H9 (cell line): ENCODE results near the gene NBEA. TPM values are rescaled to one million over a fixed set of nuclear protein-coding genes. Genes with fewer than 3 reads are reported as not detected.

Experiments used
- DNase-seq: peaks from one replicate; pipeline ENCODE4 v3.0.0-alpha.2; 2017
- H2AFZ ChIP-seq: one replicate; pipeline ENCODE4 v1.6.1; 2013; ENCODE audit warnings: mild to moderate bottlenecking, low read length, control low read depth, moderate library complexity
- H2AK5ac ChIP-seq: 2 replicates; pipeline ENCODE4 v1.6.1; 2013; ENCODE audit warnings: low read length, control low read depth, mixed read lengths; ENCODE audit not compliant: insufficient read length
- H2BK120ac ChIP-seq: one replicate; pipeline ENCODE4 v1.6.1; 2013; ENCODE audit warnings: low read depth, mild to moderate bottlenecking, low read length, control low read depth, inconsistent platforms; ENCODE audit not compliant: poor library complexity, severe bottlenecking
- H2BK12ac ChIP-seq: 2 replicates; pipeline ENCODE4 v1.6.1; 2013; ENCODE audit warnings: low read length, control low read depth, mixed read lengths, low read depth; ENCODE audit not compliant: insufficient read length
- H2BK15ac ChIP-seq: 2 replicates; pipeline ENCODE4 v1.6.1; 2013; ENCODE audit warnings: low read depth, low read length, control low read depth
- H2BK20ac ChIP-seq: one replicate; pipeline ENCODE4 v1.6.1; 2013; ENCODE audit warnings: low read depth, mild to moderate bottlenecking, low read length, control low read depth, inconsistent platforms; ENCODE audit not compliant: poor library complexity, severe bottlenecking
- H2BK5ac ChIP-seq: 2 replicates; pipeline ENCODE4 v1.6.1; 2013; ENCODE audit warnings: low read length, control low read depth, mixed read lengths; ENCODE audit not compliant: insufficient read length
- H3K14ac ChIP-seq: 2 replicates; pipeline ENCODE4 v1.6.1; 2013; ENCODE audit warnings: low read length, control low read depth; ENCODE audit not compliant: insufficient read depth
- H3K18ac ChIP-seq: 2 replicates; pipeline ENCODE4 v1.6.1; 2013; ENCODE audit warnings: low read depth, mild to moderate bottlenecking, mixed read lengths, low read length, control low read depth; ENCODE audit not compliant: insufficient read length
- H3K23ac ChIP-seq: 2 replicates; pipeline ENCODE4 v1.6.1; 2013; ENCODE audit warnings: low read length, control low read depth, mixed read lengths, low read depth; ENCODE audit not compliant: insufficient read length
- H3K23me2 ChIP-seq: 2 replicates; pipeline ENCODE4 v1.6.1; 2013; ENCODE audit warnings: low read depth, mild to moderate bottlenecking, mixed read lengths, low read length, control low read depth; ENCODE audit not compliant: insufficient read length, poor library complexity, severe bottlenecking
- H3K27ac ChIP-seq: 2 replicates; pipeline ENCODE4 v1.5.1; 2013; ENCODE audit warnings: low read length, control low read depth, mixed read lengths, low read depth; ENCODE audit not compliant: insufficient read length
- H3K27me3 ChIP-seq: 2 replicates; pipeline ENCODE4 v1.6.1; 2013; ENCODE audit warnings: low read length, control low read depth, inconsistent platforms; ENCODE audit not compliant: insufficient read depth
- H3K4ac ChIP-seq: 2 replicates; pipeline ENCODE4 v1.6.1; 2013; ENCODE audit warnings: low read depth, mild to moderate bottlenecking, control low read depth, inconsistent platforms, low read length, moderate library complexity
- H3K4me1 ChIP-seq: 2 replicates; pipeline ENCODE4 v1.6.1; 2013; ENCODE audit warnings: low read length, control low read depth, inconsistent platforms; ENCODE audit not compliant: insufficient read depth
- H3K4me2 ChIP-seq: 2 replicates; pipeline ENCODE4 v1.6.1; 2013; ENCODE audit warnings: low read length, control low read depth, mixed read lengths; ENCODE audit not compliant: insufficient read length, insufficient read depth
- H3K56ac ChIP-seq: 2 replicates; pipeline ENCODE4 v1.6.1; 2013; ENCODE audit warnings: low read depth, mild to moderate bottlenecking, mixed read lengths, low read length, control low read depth; ENCODE audit not compliant: insufficient read length
- H3K79me1 ChIP-seq: 2 replicates; pipeline ENCODE4 v1.6.1; 2013; ENCODE audit warnings: low read depth, mild to moderate bottlenecking, moderate library complexity, low read length, control low read depth, inconsistent platforms; ENCODE audit not compliant: insufficient read depth, poor library complexity, severe bottlenecking
- H3K79me2 ChIP-seq: 2 replicates; pipeline ENCODE4 v1.6.1; 2013; ENCODE audit warnings: low read length, control low read depth, inconsistent platforms; ENCODE audit not compliant: insufficient read depth
- H3K9ac ChIP-seq: 2 replicates; pipeline ENCODE4 v1.6.1; 2013; ENCODE audit warnings: low read length, control low read depth, mixed read lengths; ENCODE audit not compliant: insufficient read length; ENCODE audit errors: extremely low read depth
- H3K9me3 ChIP-seq: one replicate; pipeline ENCODE4 v1.6.1; 2013; ENCODE audit warnings: low read depth, low read length, inconsistent platforms; ENCODE audit not compliant: control insufficient read depth
- H3T11ph ChIP-seq: one replicate; pipeline ENCODE4 v1.6.1; 2013; ENCODE audit warnings: mild to moderate bottlenecking, low read length, control low read depth, inconsistent platforms
- H4K20me1 ChIP-seq: one replicate; pipeline ENCODE4 v1.6.1; 2013; ENCODE audit not compliant: control insufficient read depth, insufficient read length, insufficient read depth
- H4K5ac ChIP-seq: 2 replicates; pipeline ENCODE4 v1.6.1; 2013; ENCODE audit warnings: low read depth, mild to moderate bottlenecking, mixed read lengths, low read length, control low read depth; ENCODE audit not compliant: insufficient read length
- H4K8ac ChIP-seq: replicated peaks from 2 replicates; pipeline ENCODE4 v1.6.1; 2013; ENCODE audit warnings: low read length, control low read depth, mixed read lengths, low read depth; ENCODE audit not compliant: insufficient read length
- H4K91ac ChIP-seq: 2 replicates; pipeline ENCODE4 v1.6.1; 2013; ENCODE audit warnings: low read depth, mild to moderate bottlenecking, moderate library complexity, mixed read lengths, low read length, control low read depth; ENCODE audit not compliant: insufficient read length
- H3K27ac Mint-ChIP-seq, 3 experiments: 2 replicates in 2 of 3; 3 replicates in 1 of 3; pipeline ENCODE4 v1.8.0; 2020 to 2021; ENCODE audit warnings: mixed read lengths in 3 of 3, mild to moderate bottlenecking in 1 of 3, moderate library complexity in 1 of 3
- H3K27me3 Mint-ChIP-seq: 2 replicates; pipeline ENCODE4 v1.8.0; 2021; ENCODE audit warnings: low read depth, mild to moderate bottlenecking, moderate library complexity, mixed read lengths
- H3K36me3 Mint-ChIP-seq, 3 experiments: 2 replicates in 2 of 3; 3 replicates in 1 of 3; pipeline ENCODE4 v1.8.0; 2020 to 2021; ENCODE audit warnings: low read depth in 3 of 3, mixed read lengths in 3 of 3; ENCODE audit not compliant: insufficient read depth in 1 of 3
- H3K4me1 Mint-ChIP-seq, 2 experiments: 2 replicates each; pipeline ENCODE4 v1.8.0; 2020; ENCODE audit warnings: mixed read lengths in 2 of 2
- H3K4me3 Mint-ChIP-seq, 2 experiments: 2 replicates in 1 of 2; 3 replicates in 1 of 2; pipeline ENCODE4 v1.8.0; 2020 to 2021; ENCODE audit warnings: mild to moderate bottlenecking in 2 of 2, mixed read lengths in 2 of 2, moderate library complexity in 1 of 2
- H3K9me3 Mint-ChIP-seq, 2 experiments: 2 replicates in 1 of 2; 3 replicates in 1 of 2; pipeline ENCODE4 v1.8.0; 2020; ENCODE audit warnings: mild to moderate bottlenecking in 2 of 2, mixed read lengths in 2 of 2, moderate library complexity in 1 of 2
- CTCF ChIP-seq: fragments of 200-600 bp; sonication (generic); conservative IDR thresholded peaks from 3 replicates; pipeline ENCODE4 v1.8.0; 2021; ENCODE audit warnings: antibody characterized with exemption, mild to moderate bottlenecking
- WGBS: extraction: QIAGEN DNeasy Blood & Tissue Kit; methylation state at CpG from one replicate; pipeline ENCODE4 v1.1.7; 2013; ENCODE audit warnings: missing lambda C conversion rate, low lambda C conversion rate, mixed read lengths; ENCODE audit not compliant: insufficient read length; ENCODE audit errors: extremely low coverage; 5-methylcytosine and 5-hydroxymethylcytosine counted together
- total RNA-seq: library from RNA; stranded (reverse); gene quantifications from 2 replicates; pipeline ENCODE4 v1.2.1, GENCODE V29; 2021

Gene NBEA
- total RNA-seq, 1 experiment from 2014 or later: 17.3 TPM

DNA sequence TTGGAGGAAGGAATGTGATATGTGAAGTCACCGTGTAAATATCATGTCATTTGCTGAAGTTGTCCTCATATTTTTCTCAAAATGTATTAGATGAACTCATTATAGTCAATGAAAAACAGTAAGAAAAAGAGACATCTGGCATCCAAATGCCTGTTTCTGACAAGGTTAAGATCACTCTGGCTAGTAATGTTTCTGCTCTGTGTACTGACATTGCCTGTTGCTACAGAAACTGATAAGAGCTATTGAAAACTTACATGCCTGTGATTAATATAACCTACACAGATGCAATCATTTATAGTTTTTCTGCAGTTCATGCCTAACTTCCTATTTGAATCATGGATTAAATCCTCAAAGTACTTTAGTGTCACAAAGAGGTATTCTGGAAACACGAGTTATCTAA lies 249.8 kb downstream of the NBEA start:
- H4K8ac ChIP-seq: no peak overlapping the region
- no peaks in the 10 kb centered on the region for H3K9me3 ChIP-seq
- H2BK12ac ChIP-seq: no peak overlapping the region
- no peak for TF ChIP-seq CTCF
- H3K27me3 ChIP-seq: no peaks in the 10 kb centered on the region
- no peak overlapping the region for H2AK5ac ChIP-seq
- H3K4me1 ChIP-seq: no peaks in the 10 kb centered on the region
- H4K91ac ChIP-seq: no peak overlapping the region
- no peak overlapping the region for H3K4ac ChIP-seq
- no peaks in the 10 kb centered on the region for H3K79me2 ChIP-seq
- H3K4me2 ChIP-seq: no peak overlapping the region
- no peak overlapping the region for H3K18ac ChIP-seq
- H3K56ac ChIP-seq: no peak overlapping the region
- no CpG with 5 or more reads among the region's 2 CpGs for WGBS
- H2AFZ ChIP-seq: no peak overlapping the region
- Mint-ChIP-seq H3K4me1 (no peaks in the 10 kb centered on the region), H3K4me3 (no peak overlapping the region), H3K27ac (no peak overlapping the region), H3K27me3 (no peaks in the 10 kb centered on the region), H3K36me3 (peaks cover 8 to 15% (median 10%) of the 10 kb centered on the region in 3 experiments; a peak in 6 of 7 replicates), H3K9me3 (no peaks in the 10 kb centered on the region)
- no peak overlapping the region for H2BK120ac ChIP-seq
- no peak overlapping the region for H2BK15ac ChIP-seq
- H2BK20ac ChIP-seq: no peak overlapping the region
- H3K9ac ChIP-seq: no peak overlapping the region
- H3T11ph ChIP-seq: no peak overlapping the region
- H4K5ac ChIP-seq: no peak overlapping the region
- H3K23ac ChIP-seq: no peak overlapping the region
- H3K23me2 ChIP-seq: no peaks in the 10 kb centered on the region
- H4K20me1 ChIP-seq: no peaks in the 10 kb centered on the region
- H3K14ac ChIP-seq: no peak overlapping the region
- no peak for DNase-seq
- no peak overlapping the region for H3K27ac ChIP-seq
- H2BK5ac ChIP-seq: no peak overlapping the region
- H3K79me1 ChIP-seq: no peaks in the 10 kb centered on the region
